GM21529 (cell line): ENCODE results near the gene AQP6.

Source experiments
- ATAC-seq: cut with Tn5 transposase; IDR thresholded peaks from one replicate; pipeline ENCODE4 v1.9.1; 2021; ENCODE audit not compliant: unreplicated experiment

The AQP6 gene

DNA sequence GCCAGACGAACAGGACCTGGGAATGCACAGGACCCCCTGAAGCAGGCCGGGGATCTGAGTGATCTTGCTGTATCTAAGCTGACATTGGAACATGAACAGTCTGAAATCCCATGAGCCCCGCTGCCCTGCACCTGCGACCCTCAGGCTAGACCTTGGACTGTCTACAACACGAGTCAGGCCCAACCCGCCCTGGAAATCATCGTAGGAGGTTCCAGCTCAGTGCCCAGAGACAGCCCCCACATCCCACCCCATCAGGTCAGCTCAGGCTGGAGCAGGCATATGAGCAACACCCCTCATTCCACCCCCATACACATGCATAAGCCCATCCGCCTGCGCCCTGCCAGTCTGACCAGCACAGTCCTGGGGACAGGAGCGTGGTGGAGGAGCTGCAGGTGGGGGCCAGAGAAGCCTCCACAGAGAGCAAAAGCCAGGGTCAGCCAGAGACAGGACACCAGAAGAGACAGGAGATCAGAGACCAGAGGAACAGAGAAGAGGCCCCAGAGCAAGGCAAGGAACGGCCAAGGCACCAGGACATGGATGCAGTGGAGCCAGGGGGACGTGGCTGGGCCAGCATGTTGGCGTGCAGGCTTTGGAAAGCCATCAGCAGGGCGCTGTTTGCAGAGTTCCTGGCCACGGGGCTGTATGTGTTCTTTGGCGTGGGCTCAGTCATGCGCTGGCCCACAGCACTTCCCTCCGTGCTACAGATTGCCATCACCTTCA, at the start of gene AQP6:
AQP6 (plus strand) TSS at position 307 of the 720 bp plus-strand sequence; CDS start at position 534, 227 bp downstream.
- no peak for ATAC-seq

DNA sequence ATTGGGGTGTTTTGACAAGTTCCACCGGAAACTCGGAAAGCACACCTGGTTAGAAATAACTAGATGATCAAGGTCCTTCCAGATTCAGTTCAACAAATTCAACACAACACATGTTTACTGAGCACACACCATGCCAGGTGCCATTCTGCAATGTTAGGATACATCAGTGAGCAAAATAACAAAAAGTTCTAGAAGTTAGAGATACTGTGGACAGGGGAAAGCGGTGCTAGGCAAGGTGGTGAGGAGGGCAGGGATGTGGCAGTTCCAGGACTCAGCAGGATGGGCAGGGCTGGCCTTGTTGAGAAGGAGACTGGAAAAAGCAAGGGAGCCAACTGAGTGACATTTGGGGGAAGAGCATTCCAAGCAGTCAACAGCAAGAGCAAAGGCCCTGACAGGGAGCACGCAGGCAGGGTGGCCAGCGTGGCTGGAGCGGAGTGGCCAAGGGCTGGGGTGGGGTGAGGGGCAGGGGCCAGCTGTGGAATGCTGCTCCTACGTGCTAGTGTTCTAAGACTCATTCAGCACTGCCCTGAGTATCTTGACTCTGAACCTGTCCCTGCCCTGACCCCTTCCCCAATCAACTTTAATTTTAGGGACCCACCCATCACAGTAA, 49.6 kb upstream of the AQP6 start:
- ATAC-seq, result no peak

GRCh38 chr12:49923880-49924556, 48.7 kb upstream of the AQP6 start:
- no peak for ATAC-seq

DNA sequence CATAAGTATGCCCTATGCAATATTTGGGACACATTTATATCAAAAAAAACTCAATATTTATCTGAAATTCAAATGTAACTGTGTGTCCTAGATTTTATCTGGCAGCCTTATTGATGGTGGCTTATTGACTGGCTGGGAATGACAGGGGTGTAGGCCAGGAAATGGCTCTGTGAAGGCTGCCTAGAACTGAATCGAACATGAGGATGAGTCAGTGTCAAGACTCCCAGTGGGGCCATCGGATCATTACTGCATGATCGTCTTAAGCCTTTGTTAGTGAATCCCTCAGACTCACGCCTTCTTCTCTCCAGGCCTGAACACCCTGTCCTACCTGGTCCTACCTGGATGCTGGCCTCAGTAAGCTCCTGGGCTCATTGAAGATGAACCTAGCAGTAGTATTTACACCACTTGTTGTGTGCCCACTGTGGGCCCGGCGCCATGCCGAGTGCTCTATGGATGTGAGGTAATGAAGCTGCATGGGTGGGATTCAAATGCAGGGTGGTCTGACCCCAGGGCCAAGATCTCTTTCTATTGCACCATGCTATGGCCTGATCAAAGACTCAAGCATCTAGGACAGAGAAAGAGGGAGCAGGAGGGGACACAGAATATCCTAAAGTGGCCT, 48.0 kb upstream of the AQP6 start:
- no peak for ATAC-seq

DNA sequence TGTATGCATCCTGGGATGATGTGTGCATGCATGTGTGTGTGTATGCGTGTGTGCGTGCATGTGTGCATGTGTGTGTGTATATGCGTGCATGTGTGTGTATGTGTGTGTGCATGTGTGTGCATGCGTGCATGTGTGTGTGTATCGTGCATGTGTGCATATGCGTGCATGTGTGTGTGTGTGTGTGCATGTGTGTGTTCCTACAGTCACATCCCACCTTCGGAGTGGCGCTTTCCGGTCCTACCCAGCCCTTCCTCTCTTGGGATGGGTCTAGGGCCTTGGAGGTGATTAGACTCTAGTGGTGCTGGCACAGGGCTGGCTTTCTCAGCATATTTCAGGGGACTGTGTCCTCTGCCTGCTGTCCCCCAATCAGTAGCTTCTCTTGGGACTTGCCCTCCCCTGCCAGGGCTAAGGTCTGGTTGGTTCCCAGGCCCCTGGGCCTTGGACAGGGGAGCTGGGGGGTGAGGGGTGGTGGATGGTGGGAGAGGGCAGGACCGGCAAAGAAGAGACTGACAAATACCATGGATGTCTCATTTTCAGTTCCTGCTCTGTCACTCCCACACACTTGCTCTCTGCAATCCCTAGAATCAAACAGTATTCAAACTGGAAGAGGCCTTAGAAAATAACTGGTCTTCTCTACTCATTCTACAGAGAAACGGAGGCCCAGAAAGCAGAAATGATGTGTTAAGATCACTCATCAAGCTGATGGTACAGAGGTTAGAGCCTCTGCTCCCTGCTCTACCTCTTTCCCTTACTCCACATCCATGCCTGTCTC, 47.1 kb upstream of the AQP6 start:
- no peak for ATAC-seq

- no peak for ATAC-seq
Observed at GRCh38 chr12:49928471-49928870, 44.3 kb upstream of the AQP6 start.

- no peak for ATAC-seq
Observed at GRCh38 chr12:49929581-49929980, 43.2 kb upstream of the AQP6 start.

GRCh38 chr12:49930515-49931288, 42.0 kb upstream of the AQP6 start:
- no peak for ATAC-seq

- no peak for ATAC-seq
Observed at GRCh38 chr12:49932023-49932422, 40.7 kb upstream of the AQP6 start.

DNA sequence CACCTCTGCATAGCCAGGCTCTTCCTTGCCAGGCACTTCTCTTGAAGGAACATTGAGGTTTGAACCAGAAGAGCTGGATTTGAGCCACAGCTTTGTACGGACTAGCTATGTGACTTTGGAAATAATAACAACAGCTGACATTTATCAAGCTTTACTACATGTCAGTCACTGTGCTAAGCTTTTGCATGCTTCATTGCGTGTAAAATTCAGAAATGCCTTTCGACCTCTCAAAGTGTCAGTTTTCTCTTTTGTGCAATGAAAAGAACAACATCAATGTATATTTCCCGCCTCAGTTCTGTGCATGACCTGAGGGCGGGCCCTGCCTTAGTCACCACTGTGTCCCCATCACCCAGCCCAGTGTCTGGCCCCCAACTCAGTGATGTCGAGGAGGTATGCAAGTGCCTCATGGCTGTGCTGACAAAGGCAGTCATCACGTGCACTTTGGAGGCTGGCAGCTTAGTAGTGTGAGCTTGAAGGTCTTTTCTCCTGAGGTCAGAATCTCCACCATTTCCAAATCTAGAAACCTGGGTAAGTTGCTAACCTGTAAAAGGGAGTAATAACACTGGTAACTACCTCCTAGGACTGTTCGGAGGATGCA, 40.1 kb upstream of the AQP6 start:
- ATAC-seq, result no peak

DNA sequence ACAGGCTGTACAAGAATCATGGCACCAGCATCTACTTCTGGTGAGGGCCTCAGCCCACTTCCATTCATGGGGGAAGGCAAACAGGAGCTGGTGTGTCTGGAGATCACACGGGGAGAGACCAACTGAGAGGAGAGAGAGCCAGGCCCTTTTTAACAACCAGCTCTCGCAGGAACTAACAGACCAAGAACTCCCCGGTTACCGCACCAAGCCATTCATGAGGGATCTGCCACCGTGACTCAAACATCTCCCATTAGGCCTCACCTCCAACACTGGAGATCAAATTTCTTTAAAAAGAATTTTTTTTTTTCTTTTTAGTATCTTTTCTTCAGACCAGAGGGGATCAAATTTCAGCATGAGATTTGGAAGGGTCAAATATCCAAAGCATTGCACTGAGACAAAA, 39.0 kb upstream of the AQP6 start:
- ATAC-seq, result no peak

DNA sequence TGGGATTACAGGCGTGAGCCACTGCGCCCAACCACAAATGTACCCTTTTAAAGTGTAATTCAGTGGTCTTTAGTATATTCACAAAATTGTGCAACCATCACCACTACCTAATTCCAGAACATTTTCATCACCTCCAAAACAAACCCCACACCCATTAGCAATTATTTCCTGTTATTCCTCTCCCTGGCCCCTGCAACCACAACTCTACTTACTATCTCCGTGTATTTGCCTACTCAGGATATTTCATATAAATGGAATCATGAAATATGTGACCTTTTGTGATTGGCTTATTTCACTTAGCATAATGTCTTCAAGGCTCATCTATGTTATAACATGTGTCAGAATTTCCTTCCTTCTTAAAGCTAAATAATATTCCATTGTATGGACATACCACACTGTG, 38.2 kb upstream of the AQP6 start:
- ATAC-seq, result no peak

DNA sequence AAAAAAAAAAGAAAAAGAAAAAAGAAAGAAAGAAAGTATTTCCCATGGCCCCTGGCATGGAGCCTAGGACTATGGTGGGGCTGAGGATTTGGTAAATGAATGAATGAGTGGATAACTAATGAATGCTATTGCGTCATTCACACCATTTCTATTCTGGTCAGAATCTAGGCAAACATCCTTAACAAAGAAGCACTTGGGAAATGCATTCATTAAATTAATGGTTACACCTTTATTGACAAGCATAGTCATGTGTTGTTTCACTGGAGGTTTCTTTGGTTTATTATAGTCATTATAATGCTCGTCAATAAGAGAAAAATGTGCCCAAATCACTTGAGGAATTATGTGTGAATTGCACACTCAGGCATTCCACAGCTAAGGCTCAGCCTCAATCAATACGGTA, 35.8 kb upstream of the AQP6 start:
- ATAC-seq, result no peak

DNA sequence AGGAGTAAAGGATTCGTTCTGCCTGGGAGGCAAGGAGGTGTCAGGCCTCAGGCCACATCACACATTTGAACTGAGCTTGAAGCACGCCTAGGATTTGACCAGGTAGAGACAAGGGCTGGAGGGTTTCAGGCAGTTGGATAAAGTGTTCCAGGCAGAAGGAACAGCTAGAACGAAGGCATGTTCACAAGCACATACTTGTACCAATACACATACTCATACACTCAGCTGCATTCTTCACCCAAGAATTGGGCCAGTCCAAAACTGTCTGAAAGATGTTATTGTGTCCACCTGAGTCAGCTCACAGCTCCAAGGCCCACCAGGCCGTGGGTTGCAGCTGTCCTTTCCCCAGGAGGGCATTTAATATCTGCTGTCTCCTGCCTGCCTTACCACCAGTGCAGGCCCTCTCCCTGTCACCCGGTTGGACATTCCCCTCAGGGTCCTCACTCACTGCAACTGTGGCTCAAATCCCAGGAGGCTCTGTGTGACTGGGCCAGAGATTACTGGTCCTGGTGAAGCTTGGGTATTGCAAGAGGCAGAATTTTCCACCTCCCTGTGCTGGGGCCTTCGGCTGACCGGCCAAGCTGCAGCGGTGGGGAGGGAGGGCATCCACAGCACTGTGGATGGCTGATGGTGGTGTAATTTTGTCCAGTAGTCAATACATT, 35.0 kb upstream of the AQP6 start:
- no peak for ATAC-seq

- ATAC-seq, result no peak
Observed at GRCh38 chr12:49939307-49939706, 33.4 kb upstream of the AQP6 start.

DNA sequence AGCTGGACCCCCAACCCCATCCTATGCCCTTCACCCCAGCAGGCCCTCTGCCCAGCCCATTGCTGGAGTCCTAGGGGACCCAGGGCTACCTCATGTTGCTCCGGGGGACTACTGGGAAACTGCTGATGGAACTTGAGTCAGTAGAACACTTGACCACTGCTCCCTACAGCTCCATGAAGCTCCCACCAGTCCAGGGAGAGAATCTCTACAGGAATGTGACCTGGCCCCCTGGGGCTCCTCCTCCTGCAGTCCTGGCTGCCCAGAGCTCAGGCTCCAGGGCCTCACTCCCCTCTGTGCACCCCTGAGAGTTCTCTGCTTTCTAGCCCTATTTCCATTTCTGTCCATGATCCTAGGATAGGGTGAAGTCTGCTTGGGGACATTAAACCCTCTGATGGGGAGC, 33.0 kb upstream of the AQP6 start:
- no peak for ATAC-seq

- no peak for ATAC-seq
Observed at GRCh38 chr12:49941556-49942511, 30.9 kb upstream of the AQP6 start.

DNA sequence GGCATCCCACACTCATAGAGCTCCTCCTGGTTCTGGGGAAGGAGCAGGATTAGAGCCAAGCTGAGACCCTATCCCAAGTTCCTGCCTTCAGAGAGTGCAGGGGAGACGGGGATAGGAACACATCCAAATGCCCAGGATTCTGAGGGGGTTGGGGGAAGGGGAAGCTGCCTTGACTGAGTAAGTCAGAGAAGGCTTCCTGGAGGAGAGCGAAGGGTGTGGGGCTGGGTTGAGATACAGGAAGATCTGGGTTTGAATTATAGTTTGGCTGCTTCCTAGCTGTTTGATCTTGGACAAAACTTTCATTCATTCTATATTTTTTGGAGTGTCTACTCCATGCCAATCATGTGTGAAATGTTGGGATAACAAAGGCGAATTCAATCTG, 30.2 kb upstream of the AQP6 start:
- no peak for ATAC-seq
